GM12878 (cell line): Measurements from ENCODE around the gene GUCY1A2.

Experiments used
- BACH1 ChIP-seq: fragments of 450-650 bp; IDR thresholded peaks from 2 replicates; pipeline ENCODE4 v1.6.1; 2017; ENCODE audit warnings: mild to moderate bottlenecking, borderline replicate concordance
- CTCF ChIP-seq, 3 experiments: IDR thresholded peaks in 2 of 3; conservative IDR thresholded peaks in 1 of 3; 2 replicates each; pipeline ENCODE4 v1.5.1; 2011; ENCODE audit warnings: low read depth in 3 of 3, low read length in 3 of 3, mild to moderate bottlenecking in 3 of 3, control low read depth in 2 of 3, moderate library complexity in 2 of 3, inconsistent platforms in 1 of 3, mixed read lengths in 1 of 3; ENCODE audit not compliant: control insufficient read depth in 2 of 3, insufficient read depth in 1 of 3; ENCODE audit errors: extremely low read depth in 1 of 3
- FOXM1 ChIP-seq: IDR thresholded peaks from 2 replicates; pipeline ENCODE4 v1.6.1; 2012; ENCODE audit warnings: low read depth, mild to moderate bottlenecking, inconsistent platforms, low read length, moderate library complexity
- GABPA ChIP-seq: IDR thresholded peaks from 2 replicates; pipeline ENCODE4 v1.6.1; 2014; ENCODE audit warnings: antibody characterized with exemption, low read depth, mild to moderate bottlenecking, inconsistent platforms
- HCFC1 ChIP-seq: fragments of 150-350 bp; IDR thresholded peaks from 2 replicates; pipeline ENCODE4 v1.6.1; 2014; ENCODE audit warnings: low read length
- KDM1A ChIP-seq: fragments of 200-600 bp; sonication (generic); IDR thresholded peaks from 2 replicates; pipeline ENCODE4 v1.6.1; 2016; ENCODE audit warnings: borderline replicate concordance
- MAX ChIP-seq: IDR thresholded peaks from 2 replicates; pipeline ENCODE4 v1.6.1; 2012; ENCODE audit warnings: low read depth, low read length, improper control_type of control experiment
- MLLT1 ChIP-seq: fragments of 450-650 bp; IDR thresholded peaks from 2 replicates; pipeline ENCODE4 v1.6.1; 2016; ENCODE audit warnings: mild to moderate bottlenecking
- NFYB ChIP-seq: IDR thresholded peaks from 2 replicates; pipeline ENCODE4 v1.6.1; 2011; ENCODE audit warnings: low read depth, mild to moderate bottlenecking, low read length, improper control_type of control experiment, moderate library complexity; ENCODE audit not compliant: insufficient read depth
- POLR2A ChIP-seq: IDR thresholded peaks from 2 replicates; pipeline ENCODE4 v1.6.1; 2011; ENCODE audit warnings: low read depth, mild to moderate bottlenecking, low read length
- SKIL ChIP-seq: fragments of 450-650 bp; IDR thresholded peaks from 2 replicates; pipeline ENCODE4 v1.6.1; 2017; ENCODE audit warnings: mild to moderate bottlenecking, low read depth, inconsistent platforms; ENCODE audit not compliant: poor library complexity, severe bottlenecking
- SREBF1 ChIP-seq: IDR thresholded peaks from 2 replicates; pipeline ENCODE4 v1.6.1; 2012; ENCODE audit warnings: mild to moderate bottlenecking, low read length
- SUPT20H ChIP-seq: IDR thresholded peaks from 2 replicates; pipeline ENCODE4 v1.6.1; 2011; ENCODE audit warnings: low read depth, mild to moderate bottlenecking, low read length, moderate library complexity, borderline replicate concordance; ENCODE audit not compliant: control insufficient read depth

GRCh38 chr11:106959800-106960199 is 58.5 kb downstream of the GUCY1A2 start:
- TF ChIP-seq BACH1 (no peak), CTCF (IDR thresholded peaks at IDR 0.05 in 2 of 3, conservative IDR thresholded peaks at IDR 0.05 in 1 of 3; ENCODE audit: control insufficient read depth in 2 of 3, extremely low read depth in 1 of 3, insufficient read depth in 1 of 3, low read depth in 3 of 3, low read length in 3 of 3) (no peak), SUPT20H (no peak), POLR2A (no peak), KDM1A (no peak), SKIL (no peak), MLLT1 (no peak), NFYB (no peak), FOXM1 (no peak), SREBF1 (no peak), MAX (no peak), HCFC1 (no peak), GABPA (no peak)
